DOHH2 (cell line): ENCODE data around the gene MAP2K2.

Source experiments
- H3F3A ChIP-seq: fragments of 200-600 bp; sonication (generic), shearing (Covaris generic); 2 replicates; pipeline ENCODE4 v1.6.0; 2016; ENCODE audit warnings: antibody characterized with exemption, mild to moderate bottlenecking; ENCODE audit not compliant: control insufficient read depth, insufficient read depth
- H3K27ac ChIP-seq: fragments of 200-600 bp; sonication (generic); 2 replicates; pipeline ENCODE4 v1.5.1; 2014; ENCODE audit warnings: low read depth, mild to moderate bottlenecking, low read length, moderate library complexity
- H3K27me3 ChIP-seq: fragments of 200-600 bp; sonication (generic); 2 replicates; pipeline ENCODE4 v1.6.1; 2014; ENCODE audit warnings: mild to moderate bottlenecking, low read length, mixed read lengths; ENCODE audit not compliant: control insufficient read depth
- H3K36me3 ChIP-seq: fragments of 200-600 bp; sonication (generic); 2 replicates; pipeline ENCODE4 v1.6.1; 2014; ENCODE audit warnings: mild to moderate bottlenecking, low read length, moderate library complexity, mixed read lengths; ENCODE audit not compliant: control insufficient read depth
- H3K4me1 ChIP-seq: fragments of 200-600 bp; sonication (generic); 2 replicates; pipeline ENCODE4 v1.6.1; 2014; ENCODE audit warnings: mild to moderate bottlenecking, low read length, mixed read lengths; ENCODE audit not compliant: control insufficient read depth
- H3K4me2 ChIP-seq: fragments of 200-600 bp; sonication (generic); 2 replicates; pipeline ENCODE4 v1.6.0; 2014; ENCODE audit warnings: mild to moderate bottlenecking, low read length, moderate library complexity
- H3K4me3 ChIP-seq: fragments of 200-600 bp; sonication (generic); 2 replicates; pipeline ENCODE4 v1.5.1; 2014; ENCODE audit warnings: mild to moderate bottlenecking, low read length, mixed read lengths
- H3K79me2 ChIP-seq: fragments of 200-600 bp; sonication (generic); 2 replicates; pipeline ENCODE4 v1.6.1; 2014; ENCODE audit warnings: mild to moderate bottlenecking, low read length, mixed read lengths; ENCODE audit not compliant: control insufficient read depth
- H3K9me2 ChIP-seq: fragments of 200-600 bp; sonication (generic); replicated peaks from 2 replicates; pipeline ENCODE4 v1.6.1; 2014; ENCODE audit warnings: mild to moderate bottlenecking, low read length, mixed read lengths; ENCODE audit not compliant: control insufficient read depth
- H3K9me3 ChIP-seq: fragments of 200-600 bp; sonication (generic); 2 replicates; pipeline ENCODE4 v1.6.1; 2014; ENCODE audit warnings: antibody characterized with exemption, low read length, mixed read lengths; ENCODE audit not compliant: control insufficient read depth, insufficient read depth
- H4K20me1 ChIP-seq: fragments of 200-600 bp; sonication (generic); 2 replicates; pipeline ENCODE4 v1.6.0; 2014; ENCODE audit warnings: low read depth, mild to moderate bottlenecking, antibody characterized with exemption, low read length, moderate library complexity; ENCODE audit not compliant: control insufficient read depth, insufficient read depth
- CTCF ChIP-seq: fragments of 200-600 bp; sonication (generic); IDR thresholded peaks from one replicate; pipeline ENCODE4 v1.5.1; 2014; ENCODE audit warnings: antibody characterized with exemption, mild to moderate bottlenecking, low read depth, low read length; ENCODE audit not compliant: poor library complexity, severe bottlenecking
- EZH2phosphoT487 ChIP-seq: fragments of 200-600 bp; sonication (generic); IDR thresholded peaks from 2 replicates; pipeline ENCODE4 v1.6.1; 2017; ENCODE audit warnings: borderline replicate concordance, mild to moderate bottlenecking, antibody characterized with exemption, low read length, moderate library complexity, mixed read lengths

Gene MAP2K2

GRCh38 chr19:4069331-4069959 is 54.5 kb downstream of the MAP2K2 start:
- H4K20me1 ChIP-seq: no peaks in the 10 kb centered on the region
- peak overlapping the region; percentile 51 for H3K4me2 ChIP-seq

GRCh38 chr19:4068047-4068966 is 55.6 kb downstream of the MAP2K2 start:
- Histone ChIP-seq H3K27me3 (no peaks in the 10 kb centered on the region), H3K27ac (peak overlapping the region; percentile 76), H3K4me2 (peak overlapping the region; percentile 95), H4K20me1 (peaks cover 10% of the 10 kb centered on the region), H3K79me2 (peaks cover 25% of the 10 kb centered on the region), H3K36me3 (peaks cover 20% of the 10 kb centered on the region), H3F3A (peaks cover 8% of the 10 kb centered on the region), H3K4me1 (peaks cover 27% of the 10 kb centered on the region), H3K4me3 (peak overlapping the region; percentile 86), H3K9me3 (no peaks in the 10 kb centered on the region), H3K9me2 (no peaks in the 10 kb centered on the region)
- no peak for TF ChIP-seq CTCF
- no peak for TF ChIP-seq EZH2phosphoT487

More at GRCh38 chr19:4069331-4069959, 54.5 kb downstream of the MAP2K2 start:
- Histone ChIP-seq H3F3A (peaks cover 8% of the 10 kb centered on the region), H3K9me2 (no peaks in the 10 kb centered on the region), H3K9me3 (no peaks in the 10 kb centered on the region), H3K4me3 (peak overlapping the region; percentile 45), H3K27me3 (no peaks in the 10 kb centered on the region), H3K4me1 (peaks cover 20% of the 10 kb centered on the region), H3K36me3 (peaks cover 8% of the 10 kb centered on the region), H3K79me2 (peaks cover 14% of the 10 kb centered on the region), H3K27ac (no peak overlapping the region)
- TF ChIP-seq EZH2phosphoT487: no peak
- TF ChIP-seq CTCF: no peak

GRCh38 chr19:4067396-4068046 is 56.4 kb downstream of the MAP2K2 start:
- Histone ChIP-seq H3K27ac (peak overlapping the region; percentile 76), H3K4me3 (peak overlapping the region; percentile 86), H4K20me1 (peaks cover 18% of the 10 kb centered on the region), H3K9me3 (no peaks in the 10 kb centered on the region), H3K79me2 (peaks cover 33% of the 10 kb centered on the region), H3K36me3 (peaks cover 27% of the 10 kb centered on the region), H3F3A (peaks cover 8% of the 10 kb centered on the region), H3K27me3 (no peaks in the 10 kb centered on the region), H3K4me1 (peaks cover 35% of the 10 kb centered on the region), H3K9me2 (no peaks in the 10 kb centered on the region), H3K4me2 (peak overlapping the region; percentile 95)
- TF ChIP-seq CTCF (peak; percentile 21), EZH2phosphoT487 (no peak)
